ENCODE measurements around the gene AP1G2. TPM values are rescaled to one million over a fixed set of nuclear protein-coding genes. Genes with fewer than 3 reads are reported as not detected.
A peak's percentile ranks its signal among the peaks of the same experiment; 100 is the strongest.

Gene AP1G2
- total and polyA plus RNA-seq, 2 of the 13 experiments (the other 11 are each of a cell fraction or from before 2014, with no cell fraction given) = 96.9 to 611 TPM

- TF ChIP-seq LRRFIP1 (CRISPR knock-in tag; conservative IDR thresholded peaks at IDR 0.05) (peak; percentile 90), ZNF672 (CRISPR knock-in tag; IDR thresholded peaks at IDR 0.05) (no peak), HOXA9 (CRISPR knock-in tag; IDR thresholded peaks at IDR 0.05; ENCODE audit: borderline replicate concordance) (no peak), STAG1 (CRISPR knock-in tag; IDR thresholded peaks at IDR 0.05) (peak; percentile 100), RAD51 (IDR thresholded peaks at IDR 0.05; ENCODE audit: borderline replicate concordance) (no peak), POLR2AphosphoS5 (IDR thresholded peaks at IDR 0.05; ENCODE audit: low read depth, low read length) (no peak), ZBTB14 (CRISPR knock-in tag; IDR thresholded peaks at IDR 0.05) (no peak), ZNF768 (CRISPR knock-in tag; IDR thresholded peaks at IDR 0.05) (peak; percentile 92), ZNF572 (CRISPR knock-in tag; IDR thresholded peaks at IDR 0.05) (0 out of 2 replicates have a peak, but pooled peaks have one; percentile 35), TCF7 (IDR thresholded peaks at IDR 0.05; ENCODE audit: low read depth) (no peak), BCLAF1 (IDR thresholded peaks at IDR 0.05) (no peak), MAF1 (CRISPR knock-in tag; IDR thresholded peaks at IDR 0.05; ENCODE audit: borderline replicate concordance) (peak; percentile 50; the same call in 1 of the 2 replicates), KLF9 (CRISPR knock-in tag; IDR thresholded peaks at IDR 0.05; ENCODE audit: low read depth) (peak; percentile 90)
- TF ChIP-seq, protein P1, sequence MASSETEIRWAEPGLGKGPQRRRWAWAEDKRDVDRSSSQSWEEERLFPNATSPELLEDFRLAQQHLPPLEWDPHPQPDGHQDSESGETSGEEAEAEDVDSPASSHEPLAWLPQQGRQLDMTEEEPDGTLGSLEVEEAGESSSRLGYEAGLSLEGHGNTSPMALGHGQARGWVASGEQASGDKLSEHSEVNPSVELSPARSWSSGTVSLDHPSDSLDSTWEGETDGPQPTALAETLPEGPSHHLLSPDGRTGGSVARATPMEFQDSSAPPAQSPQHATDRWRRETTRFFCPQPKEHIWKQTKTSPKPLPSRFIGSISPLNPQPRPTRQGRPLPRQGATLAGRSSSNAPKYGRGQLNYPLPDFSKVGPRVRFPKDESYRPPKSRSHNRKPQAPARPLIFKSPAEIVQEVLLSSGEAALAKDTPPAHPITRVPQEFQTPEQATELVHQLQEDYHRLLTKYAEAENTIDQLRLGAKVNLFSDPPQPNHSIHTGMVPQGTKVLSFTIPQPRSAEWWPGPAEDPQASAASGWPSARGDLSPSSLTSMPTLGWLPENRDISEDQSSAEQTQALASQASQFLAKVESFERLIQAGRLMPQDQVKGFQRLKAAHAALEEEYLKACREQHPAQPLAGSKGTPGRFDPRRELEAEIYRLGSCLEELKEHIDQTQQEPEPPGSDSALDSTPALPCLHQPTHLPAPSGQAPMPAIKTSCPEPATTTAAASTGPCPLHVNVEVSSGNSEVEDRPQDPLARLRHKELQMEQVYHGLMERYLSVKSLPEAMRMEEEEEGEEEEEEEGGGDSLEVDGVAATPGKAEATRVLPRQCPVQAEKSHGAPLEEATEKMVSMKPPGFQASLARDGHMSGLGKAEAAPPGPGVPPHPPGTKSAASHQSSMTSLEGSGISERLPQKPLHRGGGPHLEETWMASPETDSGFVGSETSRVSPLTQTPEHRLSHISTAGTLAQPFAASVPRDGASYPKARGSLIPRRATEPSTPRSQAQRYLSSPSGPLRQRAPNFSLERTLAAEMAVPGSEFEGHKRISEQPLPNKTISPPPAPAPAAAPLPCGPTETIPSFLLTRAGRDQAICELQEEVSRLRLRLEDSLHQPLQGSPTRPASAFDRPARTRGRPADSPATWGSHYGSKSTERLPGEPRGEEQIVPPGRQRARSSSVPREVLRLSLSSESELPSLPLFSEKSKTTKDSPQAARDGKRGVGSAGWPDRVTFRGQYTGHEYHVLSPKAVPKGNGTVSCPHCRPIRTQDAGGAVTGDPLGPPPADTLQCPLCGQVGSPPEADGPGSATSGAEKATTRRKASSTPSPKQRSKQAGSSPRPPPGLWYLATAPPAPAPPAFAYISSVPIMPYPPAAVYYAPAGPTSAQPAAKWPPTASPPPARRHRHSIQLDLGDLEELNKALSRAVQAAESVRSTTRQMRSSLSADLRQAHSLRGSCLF (CRISPR knock-in tag; IDR thresholded peaks at IDR 0.05; ENCODE audit: borderline replicate concordance) = no peak
- TF ChIP-seq, protein P2, sequence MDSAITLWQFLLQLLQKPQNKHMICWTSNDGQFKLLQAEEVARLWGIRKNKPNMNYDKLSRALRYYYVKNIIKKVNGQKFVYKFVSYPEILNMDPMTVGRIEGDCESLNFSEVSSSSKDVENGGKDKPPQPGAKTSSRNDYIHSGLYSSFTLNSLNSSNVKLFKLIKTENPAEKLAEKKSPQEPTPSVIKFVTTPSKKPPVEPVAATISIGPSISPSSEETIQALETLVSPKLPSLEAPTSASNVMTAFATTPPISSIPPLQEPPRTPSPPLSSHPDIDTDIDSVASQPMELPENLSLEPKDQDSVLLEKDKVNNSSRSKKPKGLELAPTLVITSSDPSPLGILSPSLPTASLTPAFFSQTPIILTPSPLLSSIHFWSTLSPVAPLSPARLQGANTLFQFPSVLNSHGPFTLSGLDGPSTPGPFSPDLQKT (CRISPR knock-in tag; IDR thresholded peaks at IDR 0.05; ENCODE audit: borderline replicate concordance) = no peak
These were observed 21.4 kb upstream of the AP1G2 start (continued) for GRCh38 chr14:23588884-23589598.
